GM08714 (cell line): ENCODE measurements around the gene PON2.

ENCODE experiments used
- H3K4me3 ChIP-seq: fragments of 200-500 bp; sonication (Bioruptor generic); 2 replicates; pipeline ENCODE4 v1.5.1; 2014; ENCODE audit warnings: mild to moderate bottlenecking, low read length, inconsistent platforms
- ZNF274 ChIP-seq: IDR thresholded peaks from 2 replicates; pipeline ENCODE4 v1.6.1; 2012; ENCODE audit warnings: mild to moderate bottlenecking, low read depth, low read length

PON2 gene

GRCh38 chr7:95432606-95433005 is 2.2 kb downstream of the PON2 start:
- no peak for TF ChIP-seq ZNF274
- no peak overlapping the region for H3K4me3 ChIP-seq

- no peak for TF ChIP-seq ZNF274
- H3K4me3 ChIP-seq, result no peak overlapping the region
These were observed 4.0 kb downstream of the PON2 start for GRCh38 chr7:95430864-95431263.

- no peak overlapping the region for H3K4me3 ChIP-seq
- no peak for TF ChIP-seq ZNF274
These were observed 5.4 kb downstream of the PON2 start for GRCh38 chr7:95429241-95429990.

GRCh38 chr7:95427914-95428516 is 6.8 kb downstream of the PON2 start:
- TF ChIP-seq ZNF274, result no peak
- no peak overlapping the region for H3K4me3 ChIP-seq

GRCh38 chr7:95427166-95427565 is 7.7 kb downstream of the PON2 start:
- TF ChIP-seq ZNF274, result no peak
- H3K4me3 ChIP-seq, result no peak overlapping the region

- no peak for TF ChIP-seq ZNF274
- no peak overlapping the region for H3K4me3 ChIP-seq
These were observed 9.1 kb downstream of the PON2 start for GRCh38 chr7:95425694-95426093.

- no peak for TF ChIP-seq ZNF274
- H3K4me3 ChIP-seq, result no peak overlapping the region
These were observed 10.1 kb downstream of the PON2 start for GRCh38 chr7:95424716-95425115.

- H3K4me3 ChIP-seq, result no peak overlapping the region
- TF ChIP-seq ZNF274, result no peak
These were observed 12.9 kb downstream of the PON2 start for GRCh38 chr7:95421847-95422444.

GRCh38 chr7:95421000-95421846 is 13.6 kb downstream of the PON2 start:
- TF ChIP-seq ZNF274, result no peak

GRCh38 chr7:95412075-95412474 is 22.8 kb downstream of the PON2 start:
- no peak for TF ChIP-seq ZNF274
- no peak overlapping the region for H3K4me3 ChIP-seq

More at GRCh38 chr7:95421000-95421846, 13.6 kb downstream of the PON2 start:
- H3K4me3 ChIP-seq, result no peak overlapping the region

GRCh38 chr7:95411666-95412065 is 23.2 kb downstream of the PON2 start:
- no peak overlapping the region for H3K4me3 ChIP-seq

GRCh38 chr7:95411036-95411435 is 23.8 kb downstream of the PON2 start:
- no peak for TF ChIP-seq ZNF274
- no peak overlapping the region for H3K4me3 ChIP-seq

More at GRCh38 chr7:95411666-95412065, 23.2 kb downstream of the PON2 start:
- no peak for TF ChIP-seq ZNF274

GRCh38 chr7:95407751-95408150 is 27.1 kb downstream of the PON2 start:
- no peak overlapping the region for H3K4me3 ChIP-seq
- no peak for TF ChIP-seq ZNF274

GRCh38 chr7:95405800-95406199 is 29.0 kb downstream of the PON2 start:
- no peak overlapping the region for H3K4me3 ChIP-seq

More at GRCh38 chr7:95405800-95406199, 29.0 kb downstream of the PON2 start:
- no peak for TF ChIP-seq ZNF274
